MM.1S (cell line): ENCODE results near the gene YTHDF2.

Experiments
- CTCF ChIP-seq: fragments of 300-600 bp; sonication (generic); IDR thresholded peaks from 2 replicates; pipeline ENCODE4 v1.5.1; 2016; ENCODE audit warnings: antibody characterized with exemption, low read length, mixed read lengths
- EZH2 ChIP-seq: fragments of 300-600 bp; sonication (generic); optimal IDR thresholded peaks from 2 replicates; pipeline ENCODE3; 2017; ENCODE audit warnings: low read depth, mild to moderate bottlenecking, antibody characterized with exemption, low read length, mixed read lengths

GRCh38 chr1:28782011-28782410 is 45.3 kb downstream of the YTHDF2 start:
- no peak for TF ChIP-seq CTCF
- TF ChIP-seq EZH2: no peak
